Kidney (tissue), 14 donors: Measurements from ENCODE around the gene PIGC. TPM values are rescaled to one million over a fixed set of nuclear protein-coding genes. Genes with fewer than 3 reads are reported as not detected.

ENCODE experiments used
- DNase-seq, 5 donors: peaks; one replicate each; pipeline ENCODE4 v3.0.0-alpha.2; 2013 to 2020
- FAIRE-seq: peaks from 2 replicates; lab custom pipeline; 2012; peaks lifted over from hg19 to GRCh38; lab: Jason Lieb, UNC
- H3K27ac ChIP-seq, 2 donors: one replicate each; pipeline ENCODE4 v1.7.0; 2013; ENCODE audit warnings: low read depth in 2 of 2, low read length in 2 of 2, inconsistent platforms in 1 of 2
- H3K27me3 ChIP-seq: one replicate; pipeline ENCODE4 v1.7.1; 2013; ENCODE audit warnings: low read length, inconsistent platforms; ENCODE audit not compliant: control insufficient read depth, insufficient read depth
- H3K36me3 ChIP-seq, 3 donors: one replicate each; pipeline versions ENCODE4 v1.7.0 to v1.7.1; 2013; ENCODE audit warnings: low read length in 3 of 3, control low read depth in 1 of 3, inconsistent platforms in 1 of 3; ENCODE audit not compliant: insufficient read depth in 3 of 3, control insufficient read depth in 2 of 3
- H3K4me1 ChIP-seq, 3 donors: one replicate each; pipeline versions ENCODE4 v1.7.0 to v1.7.1; 2013; ENCODE audit warnings: low read length in 3 of 3, inconsistent platforms in 1 of 3, low read depth in 1 of 3; ENCODE audit not compliant: control insufficient read depth in 2 of 3, insufficient read depth in 2 of 3
- H3K4me3 ChIP-seq, 3 donors: one replicate each; pipeline versions ENCODE4 v1.7.0 to v1.8.1; 2013; ENCODE audit warnings: low read length in 3 of 3, control low read depth in 1 of 3, inconsistent platforms in 1 of 3
- H3K9ac ChIP-seq, 3 donors: one replicate each; pipeline versions ENCODE4 v1.7.0 to v1.7.1; 2013; ENCODE audit warnings: low read length in 3 of 3, control low read depth in 1 of 3, inconsistent platforms in 1 of 3
- H3K9me3 ChIP-seq, 3 donors: one replicate each; pipeline versions ENCODE4 v1.7.0 to v1.7.1; 2013; ENCODE audit warnings: low read length in 3 of 3, control low read depth in 1 of 3, inconsistent platforms in 1 of 3; ENCODE audit not compliant: control insufficient read depth in 2 of 3, insufficient read depth in 1 of 3
- CTCF ChIP-seq: IDR thresholded peaks from 3 replicates; pipeline ENCODE4 v1.5.1; 2012; ENCODE audit warnings: mild to moderate bottlenecking, moderate library complexity, borderline replicate concordance; ENCODE audit not compliant: insufficient read depth; ENCODE audit errors: extremely low read depth
- intact Hi-C: fragments of 100-400 bp; cut with DNase I; formaldehyde crosslinking; loops from one replicate; pipeline ENCODE4 v1.11.1; 2022
- polyA plus RNA-seq: library from polyadenylated mRNA; stranded (reverse); fragments of 350-450 nt; fragmentation: Illumina TruSeq; extraction: RNeasy Lipid Tissue Mini Kit (QIAGEN cat#74804); gene quantifications from one replicate; pipeline ENCODE4 v1.2.3, GENCODE V29; 2014; ENCODE audit warnings: low read depth, low replicate concordance; ENCODE audit not compliant: insufficient read depth
- total RNA-seq: library from RNA; stranded (reverse); fragmentation: NEBNext Ultra II Directional; extraction: Animal tissue kit (Norgen Biotek cat#: 25700); gene quantifications from one replicate; pipeline ENCODE4 v1.2.1, GENCODE V29; 2021
- donor health status: control.
- donor health status: control.
- donor health status: control.
- donor health status: control.
- donor health status: control.
- donor health status: DM: yes; HTN: yes; CAD: no.
- donor health status: Normal renal cell carcinoma (clear cell type).

The PIGC gene
- total and polyA plus RNA-seq, 2 donors from 2014 or later = 27.6 to 28.6 TPM

DNA sequence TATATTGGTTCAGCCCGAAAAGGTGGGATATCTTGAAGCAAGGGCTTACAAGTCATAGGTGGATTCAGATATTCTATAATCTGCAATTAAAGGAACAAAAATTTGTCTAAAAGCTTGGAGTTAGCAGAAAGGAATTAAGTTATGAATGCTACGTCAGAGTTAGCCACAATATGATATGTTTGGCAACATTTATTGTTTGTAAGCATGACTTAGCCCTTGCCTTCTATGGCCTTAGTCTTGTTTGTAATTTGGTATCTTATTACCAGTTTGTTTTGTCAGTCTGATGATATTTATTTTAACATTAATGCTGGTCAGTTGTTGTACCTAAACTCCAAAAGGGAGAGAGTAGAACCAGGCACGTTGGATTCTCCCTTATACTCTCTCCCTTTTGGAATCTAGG is 46.0 kb upstream of the PIGC start:
- Histone ChIP-seq H3K27ac (no peak overlapping the region), H3K36me3 (no peaks in the 10 kb centered on the region), H3K4me1 (no peaks in the 10 kb centered on the region), H3K9ac (no peak overlapping the region), H3K9me3 (no peaks in the 10 kb centered on the region), H3K4me3 (no peak overlapping the region), H3K27me3 (no peaks in the 10 kb centered on the region)
- DNase-seq = no peak
- no peak for TF ChIP-seq CTCF
- no peak for FAIRE-seq
- intact Hi-C loops = no loop called here

- DNase-seq (no peak), FAIRE-seq (no peak)
- intact Hi-C loops = no loop called here
- no peaks in the 10 kb centered on the region for H3K36me3 ChIP-seq
- TF ChIP-seq CTCF = no peak
- H3K4me1 ChIP-seq = no peaks in the 10 kb centered on the region
- H3K9me3 ChIP-seq = no peaks in the 10 kb centered on the region
- no peak overlapping the region for H3K9ac ChIP-seq
- H3K27ac ChIP-seq = no peak overlapping the region
- no peak overlapping the region for H3K4me3 ChIP-seq
- no peaks in the 10 kb centered on the region for H3K27me3 ChIP-seq
Measured at GRCh38 chr1:172488393-172488792, 44.5 kb upstream of the PIGC start.

DNA sequence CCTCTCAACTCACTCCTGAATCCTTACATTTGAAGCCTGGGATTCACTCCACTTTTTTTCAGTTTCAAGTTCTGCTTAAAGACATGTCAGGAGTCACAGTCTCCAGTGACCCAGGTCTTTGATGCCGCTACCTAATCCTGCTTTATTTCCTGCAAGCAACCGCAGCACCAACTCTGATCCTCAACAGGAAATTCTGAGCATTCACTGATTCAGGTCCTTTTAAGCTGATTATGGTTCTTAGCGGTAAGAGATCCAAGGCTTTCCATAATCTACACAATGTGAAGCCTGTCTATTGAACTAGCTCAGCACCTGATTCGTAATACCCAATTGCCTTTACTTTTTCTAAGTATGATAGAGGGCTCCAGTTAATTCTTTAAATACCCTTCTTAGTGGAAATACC is 43.7 kb upstream of the PIGC start:
- no peak for TF ChIP-seq CTCF
- H3K36me3 ChIP-seq = no peaks in the 10 kb centered on the region
- intact Hi-C loops = no loop called here
- no peaks in the 10 kb centered on the region for H3K9me3 ChIP-seq
- no peaks in the 10 kb centered on the region for H3K4me1 ChIP-seq
- H3K27me3 ChIP-seq = no peaks in the 10 kb centered on the region
- H3K27ac ChIP-seq = no peak overlapping the region
- DNase-seq = peak in 1 of 5 donors; percentile 27
- no peak overlapping the region for H3K4me3 ChIP-seq
- no peak overlapping the region for H3K9ac ChIP-seq
- FAIRE-seq = no peak

DNA sequence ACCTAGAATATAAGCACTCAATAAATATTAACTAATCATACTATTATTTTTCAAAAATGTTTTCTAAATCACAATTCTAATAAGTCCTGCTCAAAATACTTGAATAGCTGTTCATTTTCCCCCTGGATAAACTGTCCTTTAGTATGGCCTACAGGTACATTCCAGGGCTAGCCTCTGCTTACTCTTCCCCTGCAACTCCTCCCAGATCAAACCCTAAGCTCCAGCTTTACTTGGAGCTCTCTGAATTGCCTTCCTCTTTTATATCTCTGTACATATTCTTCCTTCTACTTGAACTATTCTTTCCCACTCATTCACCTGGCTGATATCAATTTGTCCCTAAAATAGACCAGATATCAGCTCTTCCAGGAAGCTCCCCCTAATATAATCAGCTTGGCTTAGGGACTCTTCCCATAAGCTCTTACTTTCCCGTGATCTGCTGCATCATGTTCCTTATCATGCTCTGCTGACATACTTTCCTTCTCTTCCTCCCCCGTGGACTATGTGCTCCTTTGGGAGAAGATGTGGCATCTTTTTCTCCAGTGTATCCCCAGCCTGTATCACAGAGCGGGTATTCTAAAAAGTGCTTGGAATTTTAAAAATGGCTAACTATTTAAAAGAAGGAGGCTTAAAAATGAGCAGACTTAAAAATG is 43.1 kb upstream of the PIGC start:
- no peak for TF ChIP-seq CTCF
- H3K9ac ChIP-seq = no peak overlapping the region
- no peaks in the 10 kb centered on the region for H3K4me1 ChIP-seq
- H3K27ac ChIP-seq = no peak overlapping the region
- no peak for FAIRE-seq
- H3K36me3 ChIP-seq = no peaks in the 10 kb centered on the region
- intact Hi-C loops = no loop called here
- H3K4me3 ChIP-seq = no peak overlapping the region
- H3K27me3 ChIP-seq = no peaks in the 10 kb centered on the region
- no peaks in the 10 kb centered on the region for H3K9me3 ChIP-seq
- DNase-seq = no peak
